Endodermal cell (in vitro differentiated cells): Measurements from ENCODE around the gene MYO7B. TPM values are rescaled to one million over a fixed set of nuclear protein-coding genes. Genes with fewer than 3 reads are reported as not detected.

Experiments used
- DNase-seq: peaks from one replicate; pipeline ENCODE4 v3.0.0-alpha.2; 2017
- H3K27ac ChIP-seq: 2 replicates; pipeline ENCODE4 v1.5.1; 2013; ENCODE audit warnings: mild to moderate bottlenecking, low read depth, low read length, moderate library complexity
- H3K27me3 ChIP-seq: 2 replicates; pipeline ENCODE4 v1.6.1; 2013; ENCODE audit warnings: mild to moderate bottlenecking, low read length, moderate library complexity; ENCODE audit not compliant: insufficient read depth, control insufficient read depth, poor library complexity, severe bottlenecking
- H3K36me3 ChIP-seq: 2 replicates; pipeline ENCODE4 v1.7.0; 2013; ENCODE audit warnings: mild to moderate bottlenecking, low read length, moderate library complexity; ENCODE audit not compliant: control insufficient read depth, insufficient read depth
- H3K4me1 ChIP-seq: one replicate; pipeline ENCODE4 v1.7.0; 2013; ENCODE audit warnings: low read length; ENCODE audit not compliant: control insufficient read depth, insufficient read depth
- H3K4me3 ChIP-seq: 2 replicates; pipeline ENCODE4 v1.5.1; 2013; ENCODE audit warnings: mild to moderate bottlenecking, low read length, moderate library complexity
- H3K9ac ChIP-seq: 2 replicates; pipeline ENCODE4 v1.6.1; 2013; ENCODE audit warnings: mild to moderate bottlenecking, low read length, moderate library complexity; ENCODE audit not compliant: poor library complexity, severe bottlenecking; ENCODE audit errors: extremely low read depth
- H3K9me3 ChIP-seq: 2 replicates; pipeline ENCODE4 v1.6.1; 2013; ENCODE audit warnings: mild to moderate bottlenecking, low read length, moderate library complexity; ENCODE audit not compliant: control insufficient read depth
- H3K27ac Mint-ChIP-seq: 2 replicates; pipeline ENCODE4 v1.8.0; 2020; ENCODE audit warnings: mixed read lengths
- H3K27me3 Mint-ChIP-seq: 2 replicates; pipeline ENCODE4 v1.8.0; 2021; ENCODE audit warnings: mild to moderate bottlenecking, mixed read lengths; ENCODE audit not compliant: insufficient read depth
- H3K36me3 Mint-ChIP-seq: 2 replicates; pipeline ENCODE4 v1.8.0; 2020; ENCODE audit warnings: low read depth, mixed read lengths
- H3K4me1 Mint-ChIP-seq: 2 replicates; pipeline ENCODE4 v1.8.0; 2020; ENCODE audit warnings: mixed read lengths
- H3K4me3 Mint-ChIP-seq: 2 replicates; pipeline ENCODE4 v1.8.0; 2020; ENCODE audit warnings: mild to moderate bottlenecking, moderate library complexity, mixed read lengths
- H3K9me3 Mint-ChIP-seq: 2 replicates; pipeline ENCODE4 v1.8.0; 2020; ENCODE audit warnings: mild to moderate bottlenecking, mixed read lengths
- CTCF ChIP-seq: fragments of 200-600 bp; sonication (generic); conservative IDR thresholded peaks from 2 replicates; pipeline ENCODE4 v1.5.0; 2021; ENCODE audit warnings: antibody characterized with exemption, mild to moderate bottlenecking
- WGBS, 2 experiments: methylation state at CpG; one replicate each; pipeline versions ENCODE4 v1.1.5 to v1.1.7; 2013; ENCODE audit warnings: missing lambda C conversion rate in 2 of 2, mixed read lengths in 1 of 2; ENCODE audit not compliant: insufficient coverage in 1 of 2, insufficient read length in 1 of 2; 5-methylcytosine and 5-hydroxymethylcytosine counted together
- total RNA-seq, 2 donors: library from RNA; stranded (reverse); fragmentation: NEBNext Ultra II Directional in 1 of 2; extraction: Animal tissue kit (Norgen Biotek cat#: 25700) in 1 of 2; gene quantifications; 2 replicates in 1 of 2; 3 replicates in 1 of 2; pipeline ENCODE4 v1.2.1, GENCODE V29; 2021

Gene MYO7B
- total RNA-seq, 2 donors from 2014 or later: 0.11 TPM; not detected in 1

- H3K4me1 Mint-ChIP-seq: peaks cover 3% of the 10 kb centered on the region
- no peaks in the 10 kb centered on the region for H3K9me3 Mint-ChIP-seq
Measured at GRCh38 chr2:127622561-127623387, 87.3 kb downstream of the MYO7B start.

GRCh38 chr2:127623388-127624319 lies 88.2 kb downstream of the MYO7B start:
- no peak overlapping the region for H3K27ac ChIP-seq
- DNase-seq: peak; percentile 34
- H3K4me1 Mint-ChIP-seq: peaks cover under 1% of the 10 kb centered on the region
- no peaks in the 10 kb centered on the region for H3K27me3 ChIP-seq
- no peaks in the 10 kb centered on the region for H3K4me1 ChIP-seq
- no peak overlapping the region for H3K4me3 Mint-ChIP-seq
- H3K9ac ChIP-seq: no peak overlapping the region
- no peak for TF ChIP-seq CTCF
- no peaks in the 10 kb centered on the region for H3K27me3 Mint-ChIP-seq
- WGBS, 2 experiments: 91 to 97% methylated on average over 20 to 38 of the region's 38 CpGs
- H3K27ac Mint-ChIP-seq: no peak overlapping the region
- H3K9me3 ChIP-seq: no peaks in the 10 kb centered on the region
- no peaks in the 10 kb centered on the region for H3K36me3 Mint-ChIP-seq
- H3K4me3 ChIP-seq: no peak overlapping the region
- no peaks in the 10 kb centered on the region for H3K9me3 Mint-ChIP-seq
- no peaks in the 10 kb centered on the region for H3K36me3 ChIP-seq

More at GRCh38 chr2:127622561-127623387, 87.3 kb downstream of the MYO7B start:
- no peak overlapping the region for H3K27ac ChIP-seq
- H3K4me1 ChIP-seq: no peaks in the 10 kb centered on the region
- no peaks in the 10 kb centered on the region for H3K36me3 ChIP-seq
- no peak overlapping the region for H3K4me3 ChIP-seq
- no peak overlapping the region for H3K27ac Mint-ChIP-seq
- DNase-seq: peak; percentile 22
- no peak overlapping the region for H3K9ac ChIP-seq
- no peaks in the 10 kb centered on the region for H3K27me3 Mint-ChIP-seq
- H3K27me3 ChIP-seq: no peaks in the 10 kb centered on the region
- H3K4me3 Mint-ChIP-seq: no peak overlapping the region
- H3K36me3 Mint-ChIP-seq: no peaks in the 10 kb centered on the region
- TF ChIP-seq CTCF: no peak
- H3K9me3 ChIP-seq: no peaks in the 10 kb centered on the region
- 91 to 96% methylated on average over 13 to 21 of the region's 21 CpGs for WGBS, 2 experiments

- Mint-ChIP-seq H3K36me3 (no peaks in the 10 kb centered on the region), H3K4me3 (no peak overlapping the region), H3K4me1 (peaks cover 5% of the 10 kb centered on the region), H3K9me3 (no peaks in the 10 kb centered on the region), H3K27ac (no peak overlapping the region), H3K27me3 (no peaks in the 10 kb centered on the region)
- H3K36me3 ChIP-seq: no peaks in the 10 kb centered on the region
- H3K27ac ChIP-seq: no peak overlapping the region
- no peaks in the 10 kb centered on the region for H3K4me1 ChIP-seq
- no peaks in the 10 kb centered on the region for H3K9me3 ChIP-seq
- TF ChIP-seq CTCF: no peak
- no peak overlapping the region for H3K9ac ChIP-seq
- DNase-seq: no peak
- no peaks in the 10 kb centered on the region for H3K27me3 ChIP-seq
- H3K4me3 ChIP-seq: no peak overlapping the region
- 91 to 100% methylated on average over 1 to 5 of the region's 5 CpGs for WGBS, 2 experiments
Measured at GRCh38 chr2:127624320-127624755, 88.9 kb downstream of the MYO7B start.
